Activated T-helper 9 cell treated with anti-CD3 and anti-CD28 coated beads, Interleukin-2, amount 50 U/mL, for 16 hours (primary cell): ENCODE results near the gene UROC1.

Experiments used
- DNase-seq: peaks from one replicate; pipeline ENCODE4 v3.0.0-alpha.2; 2020; ENCODE audit warnings: low read depth

Gene UROC1

GRCh38 chr3:126459763-126460127 lies 57.8 kb downstream of the UROC1 start:
- DNase-seq = no peak

DNA sequence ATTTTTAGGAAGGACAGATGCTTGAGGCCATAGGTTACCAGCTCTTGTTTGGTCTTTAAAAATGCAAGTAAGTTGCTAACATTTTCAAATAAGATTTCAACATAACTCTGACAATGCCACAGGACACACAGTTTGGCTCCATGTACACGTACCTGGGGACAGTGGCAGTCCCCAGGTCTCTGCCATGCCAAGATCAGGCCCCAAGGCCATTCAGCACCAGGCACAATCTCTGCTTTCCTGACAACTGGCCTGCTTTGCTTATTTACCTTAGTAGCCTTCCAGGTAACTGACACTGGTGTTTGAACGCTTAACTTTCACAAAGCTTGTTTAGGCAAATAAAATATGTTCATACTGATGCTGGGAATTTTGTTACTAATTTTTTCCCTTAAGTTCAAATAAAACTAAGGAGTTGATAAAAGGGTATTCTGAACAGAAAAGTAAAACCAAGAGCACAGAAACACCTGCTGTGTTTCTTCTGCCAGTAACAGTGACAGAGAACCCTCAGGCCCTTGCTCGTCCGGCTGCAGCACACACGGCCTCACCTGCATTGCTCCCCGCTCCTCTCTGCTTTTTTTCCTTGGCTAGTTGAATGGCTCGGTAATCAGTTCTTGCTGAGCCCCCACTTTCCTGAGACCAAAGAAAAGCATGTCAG lies 58.3 kb downstream of the UROC1 start:
- DNase-seq = no peak

- no peak for DNase-seq
Measured at GRCh38 chr3:126456766-126457388, 60.7 kb downstream of the UROC1 start.

- no peak for DNase-seq
Measured at GRCh38 chr3:126456211-126456610, 61.4 kb downstream of the UROC1 start.

DNA sequence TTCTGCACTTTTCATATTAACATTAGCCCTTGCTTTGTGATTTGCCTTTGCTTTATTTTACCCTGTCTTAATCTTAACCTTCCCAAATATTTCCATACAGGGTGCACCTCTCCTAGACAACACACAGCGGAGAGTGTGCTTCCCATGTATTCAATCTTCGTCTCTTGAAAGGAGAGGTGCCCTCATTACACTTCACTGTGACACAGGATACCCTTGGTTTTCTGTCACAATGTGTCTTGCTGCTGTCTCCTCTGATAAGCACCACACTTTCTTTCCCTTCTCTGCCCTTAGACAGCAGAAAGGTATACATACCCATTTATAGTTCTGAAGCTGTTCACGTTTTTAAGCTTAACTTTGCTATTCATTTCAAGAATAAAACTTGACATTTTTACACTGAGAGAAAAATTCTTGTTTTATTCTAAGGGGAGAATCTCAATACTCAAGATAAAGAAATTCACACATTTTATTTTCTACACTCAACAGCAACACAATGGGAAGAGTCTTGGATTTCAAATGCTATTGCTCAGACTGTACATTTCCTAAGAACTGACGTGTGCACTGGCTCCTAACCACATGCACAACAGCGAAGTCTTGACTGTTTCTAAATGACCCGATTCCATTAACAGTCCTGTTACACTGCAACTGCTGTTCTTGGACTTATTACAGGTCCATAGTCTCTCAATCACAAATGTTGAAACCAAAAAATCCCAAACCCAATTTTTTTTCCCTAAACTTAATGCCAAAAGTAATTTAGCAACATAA lies 63.0 kb downstream of the UROC1 start:
- no peak for DNase-seq

DNA sequence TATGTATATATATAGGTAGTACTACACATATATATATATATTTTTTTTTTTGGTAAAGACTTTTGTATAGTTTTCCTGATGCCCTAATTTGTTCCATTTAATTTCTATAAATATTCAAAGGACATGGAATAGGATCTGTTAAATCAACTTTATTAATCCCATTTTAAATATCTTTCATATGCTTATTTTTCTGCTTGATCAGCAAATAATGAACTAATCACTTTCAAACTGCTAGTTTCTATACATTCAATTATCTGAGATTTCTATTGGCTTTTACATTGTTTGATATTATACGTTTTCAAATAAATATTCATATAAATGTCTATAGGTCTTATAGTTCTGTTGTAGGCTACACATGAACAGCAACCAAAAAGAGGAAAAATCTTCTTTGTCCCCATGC lies 63.5 kb downstream of the UROC1 start:
- DNase-seq = no peak

DNA sequence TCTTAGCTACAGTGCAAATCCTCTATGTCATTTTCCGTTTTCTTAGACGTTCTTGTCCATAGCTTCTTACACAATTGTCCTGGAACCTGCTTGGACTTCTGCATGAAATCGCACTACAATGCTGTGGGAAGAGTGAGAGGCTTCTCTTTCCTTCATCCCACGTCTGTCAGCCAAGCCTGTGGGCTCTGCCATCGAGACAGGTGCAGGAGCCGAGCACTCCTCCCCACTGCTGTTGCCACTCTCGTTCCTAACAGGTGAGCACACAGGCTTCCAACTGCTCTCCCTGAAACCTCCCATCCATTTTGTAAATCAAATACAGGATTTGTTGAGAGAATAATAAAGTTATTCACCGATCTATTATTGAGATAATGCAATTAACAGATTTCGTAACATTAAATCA lies 65.4 kb downstream of the UROC1 start:
- no peak for DNase-seq

GRCh38 chr3:126451511-126451910 lies 66.1 kb downstream of the UROC1 start:
- DNase-seq = no peak

GRCh38 chr3:126450744-126451143 lies 66.8 kb downstream of the UROC1 start:
- DNase-seq = no peak

- DNase-seq = no peak
Measured at GRCh38 chr3:126450219-126450618, 67.4 kb downstream of the UROC1 start.

DNA sequence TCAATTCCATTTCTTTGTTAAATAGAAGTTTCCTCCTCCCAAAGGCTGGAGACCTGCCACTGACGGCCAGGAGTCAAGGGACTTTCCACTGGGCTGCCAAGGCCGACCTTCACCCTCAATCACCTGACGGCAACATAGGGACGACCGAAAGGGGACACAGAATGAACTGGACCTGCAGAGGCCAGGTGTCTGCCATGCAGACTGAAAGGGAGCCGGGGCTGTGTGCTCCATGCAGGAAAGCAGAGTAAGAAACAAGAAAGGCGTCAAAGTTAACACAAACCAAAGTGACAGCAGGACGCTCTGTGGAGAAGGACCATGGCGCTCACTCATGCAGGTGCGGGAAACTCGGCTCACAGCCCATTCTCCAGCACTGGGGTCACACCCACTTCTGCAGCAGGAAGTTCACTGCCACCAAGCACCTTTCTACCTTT lies 67.9 kb downstream of the UROC1 start:
- DNase-seq = no peak

- DNase-seq = no peak
Measured at GRCh38 chr3:126448893-126449180, 68.7 kb downstream of the UROC1 start.

- DNase-seq = no peak
Measured at GRCh38 chr3:126448136-126448892, 69.3 kb downstream of the UROC1 start.

GRCh38 chr3:126447456-126448106 lies 70.0 kb downstream of the UROC1 start:
- DNase-seq = no peak

DNA sequence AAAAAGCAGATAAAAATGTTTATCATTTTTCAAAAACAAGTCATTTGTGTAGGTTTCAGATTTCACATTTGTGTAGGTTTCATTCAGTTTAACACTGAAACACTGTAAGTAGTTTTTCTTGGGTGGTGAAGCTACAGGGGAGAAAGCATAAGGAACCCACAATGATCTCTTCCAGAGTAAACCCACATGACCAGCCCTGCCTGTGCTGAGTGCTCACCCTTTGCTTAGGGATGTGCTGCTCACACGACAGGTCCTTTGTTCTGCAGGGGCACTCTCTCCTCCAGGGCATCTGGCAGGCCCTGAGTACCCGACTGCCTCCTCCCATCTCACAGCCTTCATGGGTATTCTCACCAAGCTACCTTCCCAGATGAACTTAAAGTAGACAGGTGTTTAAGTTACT lies 70.8 kb downstream of the UROC1 start:
- DNase-seq = no peak

GRCh38 chr3:126446301-126446700 lies 71.3 kb downstream of the UROC1 start:
- DNase-seq = no peak

DNA sequence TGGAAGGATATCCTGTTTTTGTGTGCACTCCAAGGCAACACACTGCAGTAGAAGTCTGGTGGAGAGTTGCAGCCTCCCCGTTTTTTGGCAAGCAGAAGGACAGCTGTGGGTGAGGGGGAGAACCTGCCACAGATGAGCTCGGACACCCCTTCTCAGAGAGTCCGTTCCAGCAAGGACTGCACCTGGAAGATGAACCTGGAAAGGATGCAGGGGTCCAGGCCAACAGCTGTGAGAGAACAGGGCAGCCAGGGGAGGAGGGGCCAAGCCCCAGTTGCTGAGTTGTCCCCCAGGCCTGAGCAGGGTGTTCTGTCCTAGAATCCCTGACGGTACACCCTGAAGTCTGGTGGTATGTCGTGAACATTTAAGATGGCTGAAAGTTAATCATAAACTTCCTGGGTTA lies 72.1 kb downstream of the UROC1 start:
- no peak for DNase-seq

- no peak for DNase-seq
Measured at GRCh38 chr3:126442856-126443242, 74.7 kb downstream of the UROC1 start.

- DNase-seq = no peak
Measured at GRCh38 chr3:126442094-126442855, 75.3 kb downstream of the UROC1 start.

- no peak for DNase-seq
Measured at GRCh38 chr3:126441256-126441880, 76.2 kb downstream of the UROC1 start.

DNA sequence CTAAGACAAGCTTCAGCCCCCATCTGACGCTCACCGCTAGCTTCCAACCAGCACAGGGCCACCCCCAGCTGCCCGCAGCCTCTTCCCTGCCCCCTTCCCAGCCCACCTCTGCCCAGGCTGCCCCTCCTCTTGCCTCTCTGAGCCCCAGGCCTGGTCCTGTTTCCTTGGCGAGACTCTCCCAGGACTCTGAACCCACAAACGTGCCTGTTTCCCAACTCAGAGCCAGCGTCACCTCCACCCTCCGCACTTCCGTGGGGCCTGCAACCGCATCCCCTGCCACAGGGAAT lies 76.9 kb downstream of the UROC1 start:
- no peak for DNase-seq
